WTC11 (cell line): Measurements from ENCODE around the gene NAA40. TPM values are rescaled to one million over a fixed set of nuclear protein-coding genes. Genes with fewer than 3 reads are reported as not detected.

Source experiments
- ATAC-seq: fragments of 200-7000 bp; cut with Tn5 transposase; 2 replicates; pipeline ENCODE4 v1.10.0; 2021; ENCODE audit warnings: mild to moderate bottlenecking, moderate library complexity
- CTCF ChIA-PET: fragments of 300-600 bp; sonication (Branson Sonifier 250); formaldehyde crosslinking; loops from one replicate; lab custom pipeline; 2021; ENCODE audit warnings: antibody characterized with exemption; lab: Charles Lee
- POLR2A ChIA-PET: fragments of 350-600 bp; sonication (Branson Sonifier 250); formaldehyde crosslinking; loops from one replicate; lab custom pipeline; 2021; ENCODE audit warnings: antibody characterized with exemption; lab: Charles Lee
- DNase-seq: peaks from one replicate; pipeline ENCODE4 v3.0.0; 2021; ENCODE audit warnings: low spot score
- H3K27ac Mint-ChIP-seq: 2 replicates; pipeline ENCODE4 v1.8.0; 2021; ENCODE audit warnings: mixed read lengths
- H3K27me3 Mint-ChIP-seq: 2 replicates; pipeline ENCODE4 v1.8.0; 2021; ENCODE audit warnings: low read depth, mild to moderate bottlenecking, moderate library complexity, mixed read lengths
- H3K36me3 Mint-ChIP-seq: 2 replicates; pipeline ENCODE4 v1.8.0; 2021; ENCODE audit warnings: mixed read lengths
- H3K4me1 Mint-ChIP-seq: 2 replicates; pipeline ENCODE4 v1.8.0; 2022; ENCODE audit warnings: mixed read lengths
- H3K4me3 Mint-ChIP-seq: 2 replicates; pipeline ENCODE4 v1.8.0; 2021; ENCODE audit warnings: mild to moderate bottlenecking, moderate library complexity, mixed read lengths
- H3K9me3 Mint-ChIP-seq: 2 replicates; pipeline ENCODE4 v1.8.0; 2021; ENCODE audit warnings: mixed read lengths
- ATF1 ChIP-seq: sonication (generic); formaldehyde crosslinking; IDR thresholded peaks from 2 replicates; pipeline ENCODE4 v1.8.1; 2023; ENCODE audit warnings: mild to moderate bottlenecking, moderate library complexity, missing genetic modification reagents
- CBFB ChIP-seq: sonication (generic); formaldehyde crosslinking; IDR thresholded peaks from 2 replicates; pipeline ENCODE4 v1.8.1; 2022; ENCODE audit warnings: mild to moderate bottlenecking, low read depth, missing genetic modification reagents
- CREM ChIP-seq: sonication (generic); formaldehyde crosslinking; IDR thresholded peaks from 2 replicates; pipeline ENCODE4 v1.8.1; 2022; ENCODE audit warnings: mild to moderate bottlenecking, missing genetic modification reagents, moderate library complexity
- ELF4 ChIP-seq: sonication (generic); formaldehyde crosslinking; IDR thresholded peaks from 2 replicates; pipeline ENCODE4 v1.8.1; 2022; ENCODE audit warnings: low read depth, mild to moderate bottlenecking, moderate library complexity, missing genetic modification reagents
- ESRRA ChIP-seq: sonication (generic); formaldehyde crosslinking; IDR thresholded peaks from 2 replicates; pipeline ENCODE4 v1.8.1; 2022; ENCODE audit warnings: mild to moderate bottlenecking, missing genetic modification reagents, borderline replicate concordance
- FOXK1 ChIP-seq: sonication (generic); formaldehyde crosslinking; IDR thresholded peaks from 2 replicates; pipeline ENCODE4 v1.8.0; 2022; ENCODE audit warnings: mild to moderate bottlenecking, moderate library complexity, missing genetic modification reagents
- FOXP1 ChIP-seq: sonication (generic); formaldehyde crosslinking; IDR thresholded peaks from 2 replicates; pipeline ENCODE4 v1.8.0; 2022; ENCODE audit warnings: missing genetic modification reagents, mild to moderate bottlenecking, moderate library complexity, borderline replicate concordance
- GABPB1 ChIP-seq: sonication (generic); formaldehyde crosslinking; IDR thresholded peaks from 2 replicates; pipeline ENCODE4 v1.8.1; 2023; ENCODE audit warnings: mild to moderate bottlenecking, missing genetic modification reagents
- MXD4 ChIP-seq: fragments of 250-450 bp; sonication (Bioruptor Pico); IDR thresholded peaks from 2 replicates; pipeline ENCODE4 v1.8.0; 2021; ENCODE audit warnings: mild to moderate bottlenecking, moderate library complexity, borderline replicate concordance
- MYBL2 ChIP-seq: sonication (generic); formaldehyde crosslinking; IDR thresholded peaks from 2 replicates; pipeline ENCODE4 v1.8.1; 2023; ENCODE audit warnings: mild to moderate bottlenecking, moderate library complexity, missing genetic modification reagents
- NFYB ChIP-seq: sonication (generic); formaldehyde crosslinking; conservative IDR thresholded peaks from 2 replicates; pipeline ENCODE4 v1.8.0; 2022; ENCODE audit warnings: low read depth, missing genetic modification reagents
- NR3C1 ChIP-seq: sonication (generic); formaldehyde crosslinking; conservative IDR thresholded peaks from 2 replicates; pipeline ENCODE4 v1.8.1; 2023; ENCODE audit warnings: low read depth, mild to moderate bottlenecking, missing genetic modification reagents
- RELA ChIP-seq: sonication (generic); formaldehyde crosslinking; IDR thresholded peaks from 2 replicates; pipeline ENCODE4 v1.8.1; 2022; ENCODE audit warnings: missing genetic modification reagents, mild to moderate bottlenecking, borderline replicate concordance
- RORB ChIP-seq: fragments of 250-450 bp; sonication (Bioruptor Pico); IDR thresholded peaks from 2 replicates; pipeline ENCODE4 v1.9.0; 2021; ENCODE audit warnings: mild to moderate bottlenecking
- SP1 ChIP-seq: sonication (generic); formaldehyde crosslinking; conservative IDR thresholded peaks from 2 replicates; pipeline ENCODE4 v1.8.1; 2022; ENCODE audit warnings: missing genetic modification reagents
- TEAD1 ChIP-seq: sonication (generic); formaldehyde crosslinking; IDR thresholded peaks from 2 replicates; pipeline ENCODE4 v1.8.0; 2022; ENCODE audit warnings: mild to moderate bottlenecking, missing genetic modification reagents
- USF2 ChIP-seq: sonication (generic); formaldehyde crosslinking; IDR thresholded peaks from 2 replicates; pipeline ENCODE4 v1.8.1; 2023; ENCODE audit warnings: mild to moderate bottlenecking, missing genetic modification reagents, moderate library complexity
- ZBTB21 ChIP-seq: sonication (generic); formaldehyde crosslinking; IDR thresholded peaks from 2 replicates; pipeline ENCODE4 v1.8.1; 2023; ENCODE audit warnings: mild to moderate bottlenecking, missing genetic modification reagents, borderline replicate concordance
- ZBTB43 ChIP-seq: sonication (generic); formaldehyde crosslinking; IDR thresholded peaks from 2 replicates; pipeline ENCODE4 v1.8.1; 2023; ENCODE audit warnings: mild to moderate bottlenecking, missing genetic modification reagents
- ZNF121 ChIP-seq: sonication (generic); formaldehyde crosslinking; IDR thresholded peaks from 2 replicates; pipeline ENCODE4 v1.8.0; 2023; ENCODE audit warnings: missing genetic modification reagents
- ZNF416 ChIP-seq: fragments of 250-450 bp; sonication (Bioruptor Pico); IDR thresholded peaks from 2 replicates; pipeline ENCODE4 v1.9.0; 2021; ENCODE audit warnings: mild to moderate bottlenecking, inconsistent platforms
- ZNF423 ChIP-seq: fragments of 250-450 bp; sonication (Bioruptor Pico); IDR thresholded peaks from 2 replicates; pipeline ENCODE4 v2.1.2; 2022; ENCODE audit warnings: mild to moderate bottlenecking, moderate library complexity
- ZNF512 ChIP-seq: sonication (generic); formaldehyde crosslinking; IDR thresholded peaks from 2 replicates; pipeline ENCODE4 v1.8.1; 2022; ENCODE audit warnings: missing genetic modification reagents, borderline replicate concordance
- total RNA-seq: library from RNA; stranded (reverse); gene quantifications from 3 replicates; pipeline ENCODE4 v1.2.3, GENCODE V29; 2021
- TF ChIP-seq, protein P1 (sequence below): sonication (generic); formaldehyde crosslinking; conservative IDR thresholded peaks from 2 replicates; pipeline ENCODE4 v1.8.1; 2022; ENCODE audit warnings: mild to moderate bottlenecking, missing genetic modification reagents
- TF ChIP-seq, protein P2 (sequence below): sonication (generic); formaldehyde crosslinking; IDR thresholded peaks from 2 replicates; pipeline ENCODE4 v1.8.1; 2023; ENCODE audit warnings: mild to moderate bottlenecking, missing genetic modification reagents, moderate library complexity

The NAA40 gene
- total RNA-seq, 1 experiment from 2014 or later, result 31.8 TPM

- peak; percentile 39; the same call in 1 of the 2 replicates for TF ChIP-seq SP1 (CRISPR knock-in tag)
- TF ChIP-seq, protein P1, sequence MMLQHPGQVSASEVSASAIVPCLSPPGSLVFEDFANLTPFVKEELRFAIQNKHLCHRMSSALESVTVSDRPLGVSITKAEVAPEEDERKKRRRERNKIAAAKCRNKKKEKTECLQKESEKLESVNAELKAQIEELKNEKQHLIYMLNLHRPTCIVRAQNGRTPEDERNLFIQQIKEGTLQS (CRISPR knock-in tag), result no peak
- no peak for TF ChIP-seq NFYB (CRISPR knock-in tag)
- peak; percentile 60; the same call in 1 of the 2 replicates for TF ChIP-seq FOXP1 (CRISPR knock-in tag)
- no peak for TF ChIP-seq ZNF512 (CRISPR knock-in tag)
- TF ChIP-seq ZNF121, result peak; percentile 4; the same call in 1 of the 2 replicates
- TF ChIP-seq USF2 (CRISPR knock-in tag), result 0 out of 2 replicates have a peak, but pooled peaks have one; percentile 7
- 0 out of 2 replicates have a peak, but pooled peaks have one; percentile 19 for TF ChIP-seq ZBTB21 (CRISPR knock-in tag)
- no peak for TF ChIP-seq ELF4 (CRISPR knock-in tag)
- TF ChIP-seq, all 79 proteins: peak for 16
These were observed 22.6 kb upstream of the NAA40 start (continued) for GRCh38 chr11:63915961-63916836.

DNA sequence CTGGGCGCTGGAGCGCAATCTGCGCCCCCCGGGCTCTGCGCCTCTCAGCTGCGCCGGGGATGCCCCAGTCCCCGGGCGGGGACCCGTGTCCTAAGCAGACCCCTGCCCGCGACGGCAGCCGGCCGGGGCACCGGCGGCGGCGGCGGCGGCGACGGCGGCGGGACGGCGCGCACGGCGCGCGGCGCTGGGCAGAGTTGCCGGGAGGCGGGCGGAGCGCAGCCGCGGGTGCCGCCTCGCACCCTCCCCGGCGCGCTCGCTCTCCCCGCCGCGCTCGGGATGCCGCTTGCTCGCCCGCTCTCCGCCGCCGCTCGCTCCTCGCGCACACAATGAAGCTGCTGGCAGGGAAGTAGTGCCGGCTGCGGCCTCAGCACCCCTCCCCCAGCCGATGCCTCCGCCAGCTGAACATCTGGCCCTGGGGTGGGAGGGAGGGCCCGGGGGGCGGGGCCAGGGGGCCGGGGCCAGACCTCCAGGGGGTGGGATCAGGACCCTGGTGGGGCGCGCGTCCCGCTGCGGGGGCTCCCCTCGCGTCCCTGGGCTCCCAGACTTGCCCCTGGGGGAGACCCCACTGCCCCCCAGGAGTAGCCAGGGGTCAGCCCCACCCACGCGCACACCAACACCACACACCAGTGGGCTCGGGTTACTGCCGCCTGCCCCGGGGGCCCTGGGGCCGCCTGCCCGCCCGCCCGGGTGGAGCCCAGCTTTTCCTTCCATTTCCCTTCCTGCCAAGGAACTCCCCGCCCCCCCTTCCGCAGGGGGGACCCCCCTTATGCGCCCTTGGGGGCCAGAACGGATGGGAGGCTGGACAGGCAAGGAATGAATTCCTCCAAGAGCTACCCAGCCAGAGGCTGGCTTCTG lies 21.7 kb upstream of the NAA40 start, which contains the start of gene RCOR2:
TSS of gene RCOR2 (minus strand) at position 328 of the 855 bp plus-strand sequence. CDS start 708 bp downstream, outside the sequence.
- DNase-seq (peak; percentile 81), ATAC-seq (no peak)
- Mint-ChIP-seq H3K27me3 (no peaks in the 10 kb centered on the region; the same call in 1 of the 2 replicates), H3K36me3 (peaks cover 18% of the 10 kb centered on the region), H3K9me3 (no peaks in the 10 kb centered on the region; the same call in 1 of the 2 replicates), H3K4me1 (peaks cover 31% of the 10 kb centered on the region), H3K27ac (peak within 1 kb of the TSS; percentile 92), H3K4me3 (peak within 1 kb of the TSS; percentile 90)
- CTCF ChIA-PET, result interaction anchor here (0.6 to 6.6 kb wide), 24 partner anchors 8 to 268 kb away, joined by 3 to 103 read pairs (median 4); partner anchors contain the start of genes COX8A, MARK2, NAA40 and ZFTA
- POLR2A ChIA-PET, result interaction anchor here (0.7 to 4.2 kb wide), 18 partner anchors 14 to 309 kb away, joined by 3 to 24 read pairs (median 4); partner anchors contain the start of genes MARK2, NAA40, NUDT22 and RTN3
- TF ChIP-seq NR3C1 (CRISPR knock-in tag) (no peak), CREM (no peak), MXD4 (CRISPR knock-in tag) (no peak), ZBTB43 (CRISPR knock-in tag) (no peak), ZNF416 (no peak), ESRRA (CRISPR knock-in tag) (no peak), ELF4 (CRISPR knock-in tag) (no peak), GABPB1 (CRISPR knock-in tag) (no peak), USF2 (CRISPR knock-in tag) (0 out of 2 replicates have a peak, but pooled peaks have one; percentile 10), CBFB (CRISPR knock-in tag) (peak; percentile 31; the same call in 1 of the 2 replicates), TEAD1 (CRISPR knock-in tag) (no peak), FOXK1 (CRISPR knock-in tag) (peak; percentile 54; the same call in 1 of the 2 replicates), RELA (no peak), RORB (CRISPR knock-in tag) (no peak), ZNF423 (CRISPR knock-in tag) (peak; percentile 51; the same call in 1 of the 2 replicates), MYBL2 (CRISPR knock-in tag) (no peak), ATF1 (no peak)
- TF ChIP-seq, protein P2, sequence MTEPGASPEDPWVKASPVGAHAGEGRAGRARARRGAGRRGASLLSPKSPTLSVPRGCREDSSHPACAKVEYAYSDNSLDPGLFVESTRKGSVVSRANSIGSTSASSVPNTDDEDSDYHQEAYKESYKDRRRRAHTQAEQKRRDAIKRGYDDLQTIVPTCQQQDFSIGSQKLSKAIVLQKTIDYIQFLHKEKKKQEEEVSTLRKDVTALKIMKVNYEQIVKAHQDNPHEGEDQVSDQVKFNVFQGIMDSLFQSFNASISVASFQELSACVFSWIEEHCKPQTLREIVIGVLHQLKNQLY (CRISPR knock-in tag), result no peak
